Measurements from ENCODE around the gene PALM. TPM values are rescaled to one million over a fixed set of nuclear protein-coding genes. Genes with fewer than 3 reads are reported as not detected.

PALM gene
- total RNA-seq, 2 donors from 2014 or later: not detected

- H3K27ac Mint-ChIP-seq: no peak within 1 kb of the TSS
- ATAC-seq (no peak), DNase-seq (no peak)
- no peaks in the 10 kb centered on the region for H3K36me3 Mint-ChIP-seq (ENCODE audit: low read depth)
- H3K9me3 ChIP-seq (ENCODE audit: control insufficient read depth, low read length, poor library complexity, severe bottlenecking): no peaks in the 10 kb centered on the region
- no peak within 1 kb of the TSS for H3K4me3 Mint-ChIP-seq
- no peaks in the 10 kb centered on the region for H3K4me1 Mint-ChIP-seq
- no peaks in the 10 kb centered on the region for H3K27me3 Mint-ChIP-seq
These were observed 42.1 kb downstream of the PALM start, which contains the start of gene MISP for GRCh38 chr19:750640-751423. Gene MISP, plus strand, starts transcription at chr19:751112. Its CDS starts 5,835 bp downstream, at chr19:756947.

DNA sequence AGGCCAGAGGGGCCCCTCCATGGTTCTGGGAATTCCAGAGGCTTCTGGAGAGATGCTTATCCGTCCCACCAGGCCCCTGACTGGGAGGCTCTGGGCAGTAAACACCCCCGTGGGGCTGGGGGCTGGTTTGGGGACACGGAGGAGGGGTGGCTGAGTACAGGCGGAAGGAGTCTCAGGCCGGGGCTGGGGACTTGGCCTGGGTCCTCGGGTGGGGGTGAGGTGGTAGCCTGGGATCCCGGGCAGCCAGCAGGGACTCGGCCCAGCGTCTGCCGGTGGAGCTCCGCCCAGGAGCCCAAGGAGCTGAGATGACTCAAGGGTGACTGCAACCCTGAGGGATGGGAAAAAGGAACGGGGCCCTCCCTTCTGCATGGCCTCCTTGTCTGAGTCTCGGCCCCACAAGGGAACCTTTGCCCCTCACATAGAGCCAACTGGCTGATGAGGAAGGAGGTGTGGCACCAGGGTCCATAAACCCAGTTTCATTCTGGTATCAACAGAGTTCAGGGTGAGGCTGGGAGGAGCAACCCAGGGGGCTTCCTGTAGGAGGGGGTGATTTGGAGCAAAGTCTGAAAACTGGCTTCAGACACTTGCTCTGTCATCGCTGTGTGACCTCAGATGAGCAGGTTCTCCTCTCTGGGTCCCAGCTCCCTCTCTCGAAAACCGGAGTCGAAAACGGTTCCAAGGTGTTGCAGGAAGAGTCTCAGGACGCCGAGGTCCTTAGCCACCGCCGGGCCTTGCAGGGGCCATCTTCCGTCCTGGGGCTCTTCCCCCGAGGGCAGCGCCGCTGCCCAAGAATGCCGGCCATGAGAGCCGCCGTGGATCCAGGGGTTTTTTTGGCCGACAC, 43.0 kb downstream of the PALM start:
- H3K9me3 ChIP-seq (ENCODE audit: control insufficient read depth, low read length, poor library complexity, severe bottlenecking): no peaks in the 10 kb centered on the region
- DNase-seq: no peak
- H3K36me3 Mint-ChIP-seq (ENCODE audit: low read depth): no peaks in the 10 kb centered on the region
- H3K4me3 Mint-ChIP-seq: no peak overlapping the region
- no peaks in the 10 kb centered on the region for H3K27me3 Mint-ChIP-seq
- no peak for ATAC-seq
- H3K27ac Mint-ChIP-seq: no peak overlapping the region
- no peaks in the 10 kb centered on the region for H3K4me1 Mint-ChIP-seq

GRCh38 chr19:752652-753517, 44.1 kb downstream of the PALM start:
- DNase-seq (no peak), ATAC-seq (no peak)
- H3K36me3 Mint-ChIP-seq (ENCODE audit: low read depth): no peaks in the 10 kb centered on the region
- no peaks in the 10 kb centered on the region for H3K27me3 Mint-ChIP-seq
- H3K9me3 ChIP-seq (ENCODE audit: control insufficient read depth, low read length, poor library complexity, severe bottlenecking): no peaks in the 10 kb centered on the region
- H3K27ac Mint-ChIP-seq: no peak overlapping the region
- no peak overlapping the region for H3K4me3 Mint-ChIP-seq
- no peaks in the 10 kb centered on the region for H3K4me1 Mint-ChIP-seq

DNA sequence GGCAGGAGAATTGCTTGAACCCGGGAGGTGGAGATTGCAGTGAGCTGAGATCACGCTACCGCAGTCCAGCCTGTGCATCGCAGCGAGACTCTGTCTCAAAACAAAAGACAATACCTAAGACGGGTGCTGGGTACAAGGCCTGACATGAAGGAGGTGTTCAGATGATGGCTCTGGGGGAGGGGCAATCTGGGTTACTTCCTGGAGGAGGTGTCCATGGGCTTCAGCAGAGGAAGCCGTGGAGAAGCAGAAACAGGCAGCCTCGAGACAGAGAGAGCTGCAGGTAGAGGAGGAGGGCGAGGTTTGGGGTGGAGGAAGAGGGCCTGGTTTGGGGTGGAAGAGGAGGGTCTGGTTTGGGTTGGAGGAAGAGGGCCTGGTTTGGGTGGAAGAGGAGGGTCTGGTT, 45.8 kb downstream of the PALM start:
- DNase-seq: no peak
- Mint-ChIP-seq H3K4me1 (no peaks in the 10 kb centered on the region), H3K4me3 (no peak overlapping the region), H3K36me3 (ENCODE audit: low read depth) (no peaks in the 10 kb centered on the region), H3K27me3 (no peaks in the 10 kb centered on the region), H3K27ac (no peak overlapping the region)
- H3K9me3 ChIP-seq (ENCODE audit: control insufficient read depth, low read length, poor library complexity, severe bottlenecking): no peaks in the 10 kb centered on the region
- ATAC-seq: no peak

DNA sequence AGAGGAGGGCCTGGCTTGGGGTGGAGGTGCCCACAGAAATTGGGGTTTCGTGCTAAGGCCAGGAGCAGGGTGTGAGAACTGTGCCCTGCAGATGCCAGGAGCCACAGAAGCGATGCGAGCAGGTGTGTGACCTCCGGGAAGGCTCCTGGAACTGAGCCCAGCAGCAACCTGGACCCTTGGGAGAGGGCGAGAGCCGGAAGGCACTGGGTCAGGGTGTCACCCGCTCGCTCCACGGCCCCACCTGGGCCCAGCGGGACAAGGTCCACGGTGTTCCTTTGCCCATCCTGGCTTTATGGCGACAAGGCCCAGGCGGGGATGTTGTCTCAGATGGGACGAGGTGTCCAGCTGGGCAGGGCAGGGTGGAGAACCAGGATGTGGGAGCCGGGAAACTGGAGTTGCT, 46.3 kb downstream of the PALM start:
- Mint-ChIP-seq H3K27ac (no peak overlapping the region), H3K4me3 (no peak overlapping the region), H3K27me3 (no peaks in the 10 kb centered on the region), H3K4me1 (no peaks in the 10 kb centered on the region), H3K36me3 (ENCODE audit: low read depth) (no peaks in the 10 kb centered on the region)
- H3K9me3 ChIP-seq (ENCODE audit: control insufficient read depth, low read length, poor library complexity, severe bottlenecking): no peaks in the 10 kb centered on the region
- DNase-seq: no peak
- no peak for ATAC-seq

GRCh38 chr19:756236-756635, 47.5 kb downstream of the PALM start:
- no peaks in the 10 kb centered on the region for H3K9me3 ChIP-seq (ENCODE audit: control insufficient read depth, low read length, poor library complexity, severe bottlenecking)
- H3K4me3 Mint-ChIP-seq: no peak overlapping the region
- ATAC-seq: peak; percentile 21
- H3K4me1 Mint-ChIP-seq: no peaks in the 10 kb centered on the region
- no peaks in the 10 kb centered on the region for H3K27me3 Mint-ChIP-seq
- no peak overlapping the region for H3K27ac Mint-ChIP-seq
- DNase-seq: no peak
- H3K36me3 Mint-ChIP-seq (ENCODE audit: low read depth): no peaks in the 10 kb centered on the region

DNA sequence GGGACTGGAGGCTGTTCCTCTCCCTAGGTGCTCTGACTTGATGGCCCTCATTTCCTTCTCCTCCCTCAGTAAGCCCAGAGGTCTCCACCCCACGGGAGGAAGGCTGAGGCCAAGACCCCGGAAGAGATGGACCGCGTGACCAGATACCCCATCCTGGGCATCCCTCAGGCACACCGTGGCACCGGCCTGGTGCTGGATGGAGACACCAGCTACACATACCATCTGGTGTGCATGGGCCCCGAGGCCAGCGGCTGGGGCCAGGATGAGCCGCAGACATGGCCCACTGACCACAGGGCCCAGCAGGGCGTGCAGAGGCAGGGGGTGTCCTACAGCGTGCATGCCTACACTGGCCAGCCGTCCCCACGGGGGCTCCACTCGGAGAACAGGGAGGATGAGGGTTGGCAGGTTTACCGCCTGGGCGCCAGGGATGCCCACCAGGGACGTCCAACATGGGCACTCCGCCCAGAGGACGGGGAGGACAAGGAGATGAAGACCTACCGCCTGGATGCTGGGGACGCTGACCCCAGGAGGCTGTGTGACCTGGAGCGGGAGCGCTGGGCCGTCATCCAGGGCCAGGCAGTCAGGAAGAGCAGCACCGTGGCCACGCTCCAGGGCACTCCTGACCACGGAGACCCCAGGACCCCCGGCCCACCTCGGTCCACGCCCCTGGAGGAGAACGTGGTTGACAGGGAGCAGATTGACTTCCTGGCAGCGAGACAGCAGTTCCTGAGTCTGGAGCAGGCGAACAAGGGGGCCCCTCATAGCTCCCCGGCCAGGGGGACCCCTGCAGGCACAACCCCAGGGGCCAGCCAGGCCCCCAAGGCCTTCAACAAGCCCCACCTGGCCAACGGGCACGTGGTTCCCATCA, 48.3 kb downstream of the PALM start:
- no peak for DNase-seq
- no peak overlapping the region for H3K27ac Mint-ChIP-seq
- no peaks in the 10 kb centered on the region for H3K9me3 ChIP-seq (ENCODE audit: control insufficient read depth, low read length, poor library complexity, severe bottlenecking)
- no peaks in the 10 kb centered on the region for H3K36me3 Mint-ChIP-seq (ENCODE audit: low read depth)
- H3K4me1 Mint-ChIP-seq: no peaks in the 10 kb centered on the region
- H3K4me3 Mint-ChIP-seq: no peak overlapping the region
- no peaks in the 10 kb centered on the region for H3K27me3 Mint-ChIP-seq
- ATAC-seq: no peak

GRCh38 chr19:757811-758668, 49.3 kb downstream of the PALM start:
- DNase-seq: no peak
- ATAC-seq: no peak

DNA sequence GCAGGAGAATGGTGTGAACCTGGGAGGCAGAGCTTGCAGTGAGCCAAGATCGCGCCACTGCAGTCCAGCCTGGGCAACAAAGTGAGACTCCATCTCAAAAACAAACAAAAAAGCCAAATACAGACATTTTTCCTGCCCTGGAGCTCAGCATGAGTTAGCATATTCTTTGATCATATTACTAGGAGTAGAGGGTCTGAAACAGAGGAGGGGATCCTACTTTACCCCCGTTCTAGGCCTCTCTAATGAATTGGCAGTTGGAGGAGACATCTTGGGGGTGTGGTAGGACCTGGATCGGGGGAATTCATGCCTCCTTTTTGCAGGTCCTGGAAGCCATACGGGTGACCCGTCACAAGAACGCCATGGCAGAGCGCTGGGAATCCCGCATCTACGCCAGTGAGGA, 54.4 kb downstream of the PALM start:
- H3K4me3 Mint-ChIP-seq: no peak overlapping the region
- no peak for DNase-seq
- H3K36me3 Mint-ChIP-seq (ENCODE audit: low read depth): peaks cover 2% of the 10 kb centered on the region
- no peak for ATAC-seq
- no peaks in the 10 kb centered on the region for H3K4me1 Mint-ChIP-seq
- H3K9me3 ChIP-seq (ENCODE audit: control insufficient read depth, low read length, poor library complexity, severe bottlenecking): no peaks in the 10 kb centered on the region
- H3K27me3 Mint-ChIP-seq: peaks cover 14% of the 10 kb centered on the region
- no peak overlapping the region for H3K27ac Mint-ChIP-seq

More at GRCh38 chr19:757811-758668, 49.3 kb downstream of the PALM start:
- no peaks in the 10 kb centered on the region for H3K9me3 ChIP-seq (ENCODE audit: control insufficient read depth, low read length, poor library complexity, severe bottlenecking)
- no peaks in the 10 kb centered on the region for H3K27me3 Mint-ChIP-seq
- no peak overlapping the region for H3K4me3 Mint-ChIP-seq
- no peaks in the 10 kb centered on the region for H3K36me3 Mint-ChIP-seq (ENCODE audit: low read depth)
- no peaks in the 10 kb centered on the region for H3K4me1 Mint-ChIP-seq
- H3K27ac Mint-ChIP-seq: no peak overlapping the region

DNA sequence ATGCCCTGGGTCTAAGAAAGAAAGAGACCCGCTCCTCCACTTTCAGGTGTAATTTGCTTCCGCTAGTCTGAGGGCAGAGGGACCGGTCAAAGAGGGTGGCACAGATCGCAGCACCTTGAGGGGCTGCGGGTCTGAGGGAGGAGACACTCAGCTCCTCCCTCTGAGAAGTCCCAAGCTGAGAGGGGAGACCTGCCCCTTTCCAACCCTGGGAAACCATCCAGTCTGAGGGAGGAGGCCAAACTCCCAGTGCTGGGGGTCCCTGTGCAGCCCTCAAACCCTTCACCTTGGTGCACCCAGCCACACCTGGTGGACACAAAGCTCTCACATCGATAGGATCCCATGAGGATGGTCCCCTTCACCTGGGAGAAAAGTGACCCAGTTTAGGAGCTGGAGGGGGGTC, 55.1 kb downstream of the PALM start:
- no peaks in the 10 kb centered on the region for H3K9me3 ChIP-seq (ENCODE audit: control insufficient read depth, low read length, poor library complexity, severe bottlenecking)
- Mint-ChIP-seq H3K4me1 (no peaks in the 10 kb centered on the region), H3K4me3 (no peak overlapping the region), H3K27me3 (peaks cover 14% of the 10 kb centered on the region), H3K27ac (no peak overlapping the region), H3K36me3 (ENCODE audit: low read depth) (peaks cover 2% of the 10 kb centered on the region)
- no peak for DNase-seq
- no peak for ATAC-seq

DNA sequence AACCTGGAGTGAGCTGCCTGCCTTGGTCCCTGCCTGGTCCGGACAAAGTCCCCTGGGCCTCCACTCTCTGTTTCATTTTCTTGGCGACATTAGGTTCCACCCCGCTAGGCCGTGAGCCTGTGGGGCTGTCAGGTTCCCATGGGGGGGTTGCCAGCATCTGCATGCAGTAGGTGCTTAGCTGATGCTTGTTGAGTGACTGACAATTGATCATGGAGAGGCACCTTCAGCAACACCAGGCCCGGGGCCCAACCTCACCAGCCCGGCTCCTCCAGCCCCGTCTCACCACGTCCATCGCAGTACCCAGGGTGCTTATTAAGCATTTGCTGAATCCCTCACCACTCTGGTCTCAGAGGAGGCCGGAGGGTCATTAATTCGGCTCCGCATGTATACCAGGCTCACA, 55.6 kb downstream of the PALM start:
- ATAC-seq (no peak), DNase-seq (no peak)
- H3K36me3 Mint-ChIP-seq (ENCODE audit: low read depth): peaks cover 2% of the 10 kb centered on the region
- no peak overlapping the region for H3K27ac Mint-ChIP-seq
- H3K4me3 Mint-ChIP-seq: no peak overlapping the region
- peaks cover 14% of the 10 kb centered on the region for H3K27me3 Mint-ChIP-seq
- H3K9me3 ChIP-seq (ENCODE audit: control insufficient read depth, low read length, poor library complexity, severe bottlenecking): no peaks in the 10 kb centered on the region
- H3K4me1 Mint-ChIP-seq: no peaks in the 10 kb centered on the region

All from T-helper 17 cell (primary cell).